Duodenal mucosa (tissue), 2 donors: ENCODE data around the gene HLTF.
"Not testable (repeated sequence)": the region's sequence is repeated elsewhere in the genome, so short reads cannot be mapped to it uniquely, and the experiment has no call there.

ENCODE experiments used
- H3K27ac ChIP-seq: one replicate; pipeline ENCODE4 v1.7.0; 2013; ENCODE audit warnings: low read depth, low read length
- H3K27me3 ChIP-seq, 2 donors: one replicate each; pipeline ENCODE4 v1.7.0; 2013; ENCODE audit warnings: low read length in 2 of 2, control low read depth in 1 of 2; ENCODE audit not compliant: insufficient read depth in 2 of 2, control insufficient read depth in 1 of 2
- H3K36me3 ChIP-seq, 2 donors: one replicate each; pipeline ENCODE4 v1.7.0; 2013; ENCODE audit warnings: low read length in 2 of 2, control low read depth in 1 of 2; ENCODE audit not compliant: insufficient read depth in 2 of 2, control insufficient read depth in 1 of 2
- H3K4me1 ChIP-seq, 2 donors: one replicate each; pipeline ENCODE4 v1.7.0; 2013; ENCODE audit warnings: low read length in 2 of 2, control low read depth in 1 of 2; ENCODE audit not compliant: insufficient read depth in 2 of 2, control insufficient read depth in 1 of 2
- H3K4me3 ChIP-seq, 2 donors: one replicate each; pipeline ENCODE4 v1.7.0; 2013; ENCODE audit warnings: low read length in 2 of 2, low read depth in 1 of 2
- H3K9ac ChIP-seq, 2 donors: one replicate each; pipeline ENCODE4 v1.7.0; 2013; ENCODE audit warnings: low read length in 2 of 2, low read depth in 1 of 2
- H3K9me3 ChIP-seq, 2 donors: one replicate each; pipeline ENCODE4 v1.7.0; 2013; ENCODE audit warnings: low read length in 2 of 2, control low read depth in 1 of 2; ENCODE audit not compliant: control insufficient read depth in 1 of 2

HLTF gene

GRCh38 chr3:148998715-148999423 lies 87.5 kb downstream of the HLTF start:
- H3K4me3 ChIP-seq = no peak overlapping the region
- peaks cover 7 to 49% of the 10 kb centered on the region in 2 donors for H3K36me3 ChIP-seq
- H3K27ac ChIP-seq = no peak overlapping the region
- H3K4me1 ChIP-seq = peaks cover 0 to 2% of the 10 kb centered on the region in 2 donors
- no peaks in the 10 kb centered on the region for H3K9me3 ChIP-seq
- H3K27me3 ChIP-seq = no peaks in the 10 kb centered on the region
- no peak overlapping the region for H3K9ac ChIP-seq

- H3K4me3 ChIP-seq = no peak overlapping the region
- H3K4me1 ChIP-seq = peaks cover 0 to under 1% of the 10 kb centered on the region in 2 donors
- H3K36me3 ChIP-seq = peaks cover 4 to 46% of the 10 kb centered on the region in 2 donors
- H3K27ac ChIP-seq = no peak overlapping the region
- no peaks in the 10 kb centered on the region for H3K9me3 ChIP-seq
- H3K27me3 ChIP-seq = no peaks in the 10 kb centered on the region
- H3K9ac ChIP-seq = no peak overlapping the region
Measured at GRCh38 chr3:148998297-148998696, 88.0 kb downstream of the HLTF start.

- no peak overlapping the region for H3K27ac ChIP-seq
- peaks cover 4 to 46% of the 10 kb centered on the region in 2 donors for H3K36me3 ChIP-seq
- peaks cover 5 to 7% of the 10 kb centered on the region in 2 donors for H3K4me1 ChIP-seq
Measured at GRCh38 chr3:148997623-148998022, 88.7 kb downstream of the HLTF start.

GRCh38 chr3:148992635-148993255 lies 93.6 kb downstream of the HLTF start:
- peak overlapping the region; percentile 52 to 68 for H3K9ac ChIP-seq
- H3K4me3 ChIP-seq = peak overlapping the region; percentile 76 to 79
- H3K27ac ChIP-seq = no peak overlapping the region

More at GRCh38 chr3:148997623-148998022, 88.7 kb downstream of the HLTF start:
- Histone ChIP-seq H3K9me3 (no peaks in the 10 kb centered on the region), H3K9ac (no peak overlapping the region), H3K27me3 (no peaks in the 10 kb centered on the region), H3K4me3 (no peak overlapping the region)

GRCh38 chr3:148992027-148992634 lies 94.2 kb downstream of the HLTF start:
- Histone ChIP-seq H3K4me1 (peaks cover 11 to 15% of the 10 kb centered on the region in 2 donors), H3K9me3 (no peaks in the 10 kb centered on the region), H3K27me3 (no peaks in the 10 kb centered on the region), H3K36me3 (peaks cover 0 to 23% of the 10 kb centered on the region in 2 donors), H3K9ac (peak overlapping the region; percentile 52 to 68), H3K4me3 (peak overlapping the region; percentile 76 to 79), H3K27ac (peak overlapping the region; percentile 85)

More at GRCh38 chr3:148992635-148993255, 93.6 kb downstream of the HLTF start:
- peaks cover 0 to 23% of the 10 kb centered on the region in 2 donors for H3K36me3 ChIP-seq
- peaks cover 11 to 15% of the 10 kb centered on the region in 2 donors for H3K4me1 ChIP-seq
- H3K27me3 ChIP-seq = no peaks in the 10 kb centered on the region
- no peaks in the 10 kb centered on the region for H3K9me3 ChIP-seq

- Histone ChIP-seq H3K27me3 (no peaks in the 10 kb centered on the region), H3K9me3 (no peaks in the 10 kb centered on the region), H3K9ac (peak within 1 kb of the TSS; percentile 55 to 68), H3K4me1 (peaks cover 11 to 15% of the 10 kb centered on the region in 2 donors), H3K36me3 (peaks cover 0 to 17% of the 10 kb centered on the region in 2 donors), H3K4me3 (peak within 1 kb of the TSS; percentile 76 to 79), H3K27ac (peak within 1 kb of the TSS; percentile 85)
Measured at GRCh38 chr3:148991219-148992026, 94.9 kb downstream of the HLTF start, which contains the start of gene GYG1. TSS of gene GYG1 (plus strand) at chr3:148991540. CDS start at chr3:148991641, 101 bp downstream.

- H3K4me1 ChIP-seq = peaks cover 11 to 15% of the 10 kb centered on the region in 2 donors
- no peak overlapping the region for H3K9ac ChIP-seq
- H3K4me3 ChIP-seq = peak overlapping the region in 1 of 2 donors; percentile 10
- H3K9me3 ChIP-seq = no peaks in the 10 kb centered on the region
- no peak overlapping the region for H3K27ac ChIP-seq
- H3K36me3 ChIP-seq = peaks cover 0 to 5% of the 10 kb centered on the region in 2 donors
- H3K27me3 ChIP-seq = no peaks in the 10 kb centered on the region
Measured at GRCh38 chr3:148990236-148990635, 96.1 kb downstream of the HLTF start.

- H3K9me3 ChIP-seq, H3K36me3 ChIP-seq, H3K4me3 ChIP-seq, H3K27me3 ChIP-seq, H3K4me1 ChIP-seq, H3K27ac ChIP-seq, H3K9ac ChIP-seq: not testable (repeated sequence)
Measured at GRCh38 chr3:148987551-148987950, 98.8 kb downstream of the HLTF start.

- Histone ChIP-seq H3K9me3 (no peaks in the 10 kb centered on the region), H3K27me3 (no peaks in the 10 kb centered on the region), H3K27ac (no peak overlapping the region), H3K4me3 (no peak overlapping the region), H3K36me3 (no peaks in the 10 kb centered on the region), H3K9ac (no peak overlapping the region), H3K4me1 (no peaks in the 10 kb centered on the region)
Measured at GRCh38 chr3:148981273-148981672, 105.1 kb downstream of the HLTF start.
